ENCODE measurements around the gene METTL16.

Gene METTL16

DNA sequence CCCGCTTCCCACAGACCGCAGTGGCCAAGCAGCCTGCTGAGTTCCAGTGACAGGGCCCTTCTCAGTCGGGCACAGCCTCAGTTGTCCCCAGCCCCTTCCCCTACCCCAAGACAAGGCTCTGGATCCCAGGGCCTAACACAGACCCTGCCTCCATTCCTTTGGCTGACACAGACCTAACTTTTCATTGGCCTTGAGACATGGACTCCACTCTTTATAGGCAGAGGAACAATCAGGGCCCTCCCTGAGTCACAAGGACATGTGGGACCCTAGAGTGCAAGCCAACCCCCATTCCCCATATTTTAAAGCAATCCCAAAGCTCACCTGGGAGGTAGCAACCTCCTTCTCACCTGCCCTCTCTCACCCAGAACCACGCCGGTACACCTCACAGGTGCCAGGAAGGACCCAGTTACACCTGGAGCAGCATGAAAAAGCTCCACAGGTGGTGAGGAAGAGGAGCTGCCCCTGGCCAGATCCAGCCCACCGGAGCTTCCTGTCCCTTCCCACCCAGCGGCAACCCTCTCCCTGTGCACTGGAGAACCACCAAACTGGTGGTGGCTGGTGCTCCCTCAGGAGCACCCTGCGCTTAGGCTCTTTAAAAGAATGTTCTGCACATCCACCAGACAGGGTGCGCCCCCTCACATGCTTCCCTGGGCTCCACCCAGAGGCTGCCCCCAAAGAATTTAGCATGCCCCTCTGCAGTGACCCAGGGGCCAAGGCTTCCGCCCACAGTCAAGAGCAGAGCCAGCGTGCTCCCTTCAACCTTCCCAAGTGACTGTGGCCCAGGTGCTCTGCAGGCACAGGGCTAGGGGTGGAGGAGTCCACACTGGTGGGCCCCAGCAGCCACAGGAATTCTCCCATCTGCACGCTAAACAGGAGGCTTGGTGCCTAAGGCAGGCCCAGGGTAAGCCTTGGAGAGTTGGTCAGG lies 114.2 kb downstream of the METTL16 start:
- DNase-seq (ENCODE audit: low read depth in 3 of 3, low spot score in 1 of 3), result no peak

DNA sequence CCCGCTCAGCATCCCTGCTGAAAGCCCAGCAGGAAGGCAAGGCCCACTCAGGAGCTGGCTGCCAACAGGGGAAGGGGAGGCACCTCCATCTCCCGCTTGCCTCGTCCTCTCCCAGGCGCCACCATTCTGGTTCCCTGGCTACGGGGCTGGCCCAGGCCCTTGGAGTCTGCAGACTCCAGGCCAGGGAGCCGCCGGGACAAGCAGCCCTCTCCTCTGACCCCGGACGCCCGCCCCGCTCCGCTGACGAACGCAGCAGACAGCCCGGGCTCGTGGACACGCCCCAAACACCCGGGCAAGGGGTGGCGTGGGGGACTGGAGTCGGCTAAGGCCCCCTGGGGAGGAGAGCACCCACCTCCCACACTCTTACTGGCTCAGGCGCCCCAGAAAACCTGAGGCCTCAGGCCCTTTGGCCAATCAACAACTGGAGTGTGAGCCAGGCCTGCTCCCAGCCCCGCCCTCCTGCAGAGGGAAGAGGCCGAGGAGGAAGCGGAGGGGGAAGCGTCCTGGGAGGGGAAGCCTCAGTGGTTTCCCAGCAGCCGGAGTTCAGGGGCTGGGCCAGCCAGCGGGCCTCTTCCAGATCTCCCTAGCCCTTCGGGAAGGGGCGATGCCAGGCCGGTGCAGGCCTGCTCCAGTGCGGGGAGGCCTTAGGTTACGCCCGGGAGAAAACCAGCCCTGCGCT lies 115.0 kb downstream of the METTL16 start:
- DNase-seq (ENCODE audit: low read depth in 3 of 3, low spot score in 1 of 3), result no peak

DNA sequence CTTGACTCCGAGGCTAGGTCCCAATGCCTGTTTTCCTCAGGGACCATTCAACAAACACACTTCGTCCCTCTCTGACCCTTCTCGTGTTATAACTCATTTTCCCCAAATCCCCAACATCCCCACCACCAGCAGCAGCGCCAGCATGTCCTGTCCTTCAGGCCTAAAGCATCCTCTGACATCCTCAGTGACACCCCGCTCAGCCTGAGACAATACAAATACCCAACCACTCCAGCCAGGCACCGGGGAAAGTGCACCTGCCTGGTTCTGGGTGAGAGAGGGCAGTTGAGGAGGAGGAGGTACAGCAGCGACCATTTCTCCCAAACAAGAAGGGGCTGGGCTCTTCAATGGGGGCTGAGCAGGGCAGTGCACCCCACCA lies 115.5 kb downstream of the METTL16 start:
- no peak for DNase-seq (ENCODE audit: low read depth in 3 of 3, low spot score in 1 of 3)

DNA sequence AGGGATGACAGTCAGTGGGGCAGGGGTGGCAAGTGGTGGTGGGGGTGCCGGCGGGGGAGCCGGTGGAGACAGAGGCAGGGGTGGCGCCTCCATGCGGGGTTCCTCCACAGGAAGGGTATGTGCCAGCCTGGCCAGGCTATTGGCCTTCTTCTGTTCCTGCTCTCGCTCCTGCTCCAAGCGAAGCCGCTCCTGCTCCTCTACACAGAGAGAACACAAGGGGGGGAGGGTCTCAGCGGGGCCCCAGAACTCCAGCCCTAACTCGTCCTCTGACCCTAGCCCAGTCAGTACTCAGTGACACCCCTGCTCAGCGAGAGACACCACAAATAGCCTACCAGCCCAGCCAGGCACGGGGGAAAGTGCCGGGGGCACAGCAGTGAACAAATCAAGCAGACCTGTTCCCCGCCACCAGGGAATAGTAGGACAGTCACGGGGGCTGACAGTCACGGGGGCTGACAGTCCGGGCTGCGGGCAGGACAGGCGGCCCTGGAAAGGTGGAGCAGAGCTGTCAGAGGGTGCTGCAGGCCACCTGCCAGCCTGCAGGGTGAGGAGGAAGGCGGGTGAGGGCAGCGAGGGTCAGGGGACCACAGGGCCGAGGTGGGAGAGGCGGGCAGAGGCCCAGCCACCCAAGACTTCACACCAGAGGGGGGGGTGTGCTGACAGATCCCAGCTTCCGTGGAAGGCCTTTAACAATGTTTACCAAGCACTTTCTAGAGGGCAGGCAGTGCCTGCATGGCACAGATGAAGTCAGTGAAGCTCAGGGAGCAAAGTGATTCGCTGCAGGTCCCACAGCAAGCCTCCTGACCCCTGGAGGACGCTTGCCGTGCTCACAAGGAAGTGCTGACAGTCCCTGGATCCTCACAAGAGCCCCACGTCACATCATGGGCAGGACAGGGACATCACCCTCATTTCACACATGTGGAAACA lies 116.2 kb downstream of the METTL16 start:
- DNase-seq (ENCODE audit: low read depth in 3 of 3, low spot score in 1 of 3), result no peak

DNA sequence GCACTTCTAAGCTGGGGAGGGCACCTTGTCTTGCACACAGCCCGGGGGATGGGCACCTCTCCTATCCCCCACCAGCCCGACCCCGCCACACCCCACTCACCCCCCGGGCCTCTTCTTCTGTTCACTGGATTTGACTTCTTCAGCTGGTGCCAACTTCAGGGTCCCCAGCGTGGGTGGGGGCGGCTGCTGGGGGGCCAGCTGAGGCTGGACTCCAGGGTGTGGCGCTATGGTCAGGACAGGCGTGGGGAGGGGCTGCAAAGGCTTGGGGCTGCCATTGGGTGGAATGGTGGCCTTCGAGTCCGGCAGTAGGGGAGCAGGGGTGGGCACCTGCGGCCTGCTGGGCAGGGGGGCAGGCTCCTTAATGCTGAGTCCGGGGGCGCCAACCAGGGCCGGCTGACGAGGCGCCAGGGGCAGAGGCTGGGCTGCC lies 116.9 kb downstream of the METTL16 start:
- DNase-seq (ENCODE audit: low read depth in 3 of 3, low spot score in 1 of 3), result no peak

DNA sequence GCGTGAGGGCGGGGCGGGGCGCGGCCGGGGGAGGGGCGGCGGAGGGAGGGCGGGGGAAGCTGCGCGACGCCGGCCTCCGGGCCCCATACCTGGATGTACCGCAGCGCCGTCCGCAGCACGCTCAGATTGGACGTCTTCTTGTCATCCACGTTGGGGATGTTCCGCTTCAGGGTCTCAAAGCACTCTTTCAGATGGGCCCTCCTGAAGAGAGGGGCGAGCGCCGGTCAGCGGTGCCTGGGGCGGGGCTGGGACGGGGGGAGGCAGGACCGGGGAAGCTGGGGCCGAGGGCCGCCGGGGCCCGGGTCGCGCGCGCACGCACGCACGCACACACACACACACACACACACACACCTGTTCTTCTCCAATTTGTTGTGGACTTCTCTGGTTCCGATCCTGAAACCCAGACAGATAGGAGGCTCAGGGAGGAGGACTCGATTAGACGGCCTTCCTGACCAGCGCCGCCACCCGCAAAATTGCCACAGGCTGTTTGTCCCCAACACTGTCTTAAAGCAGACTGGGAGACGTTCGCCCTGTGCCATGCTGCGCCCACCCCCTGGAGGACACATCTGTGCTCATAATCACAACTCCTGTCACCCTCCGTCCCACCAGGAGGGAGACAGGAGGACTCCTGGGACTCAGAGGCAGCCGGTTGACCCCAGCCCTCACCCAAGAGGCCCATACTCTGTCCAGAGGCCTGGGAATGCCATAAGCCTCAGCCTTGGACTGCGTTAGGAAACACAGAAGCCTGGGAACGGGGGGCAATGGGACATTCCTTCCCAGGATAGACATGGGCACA lies 117.5 kb downstream of the METTL16 start:
- DNase-seq (ENCODE audit: low read depth in 3 of 3, low spot score in 1 of 3), result no peak

DNA sequence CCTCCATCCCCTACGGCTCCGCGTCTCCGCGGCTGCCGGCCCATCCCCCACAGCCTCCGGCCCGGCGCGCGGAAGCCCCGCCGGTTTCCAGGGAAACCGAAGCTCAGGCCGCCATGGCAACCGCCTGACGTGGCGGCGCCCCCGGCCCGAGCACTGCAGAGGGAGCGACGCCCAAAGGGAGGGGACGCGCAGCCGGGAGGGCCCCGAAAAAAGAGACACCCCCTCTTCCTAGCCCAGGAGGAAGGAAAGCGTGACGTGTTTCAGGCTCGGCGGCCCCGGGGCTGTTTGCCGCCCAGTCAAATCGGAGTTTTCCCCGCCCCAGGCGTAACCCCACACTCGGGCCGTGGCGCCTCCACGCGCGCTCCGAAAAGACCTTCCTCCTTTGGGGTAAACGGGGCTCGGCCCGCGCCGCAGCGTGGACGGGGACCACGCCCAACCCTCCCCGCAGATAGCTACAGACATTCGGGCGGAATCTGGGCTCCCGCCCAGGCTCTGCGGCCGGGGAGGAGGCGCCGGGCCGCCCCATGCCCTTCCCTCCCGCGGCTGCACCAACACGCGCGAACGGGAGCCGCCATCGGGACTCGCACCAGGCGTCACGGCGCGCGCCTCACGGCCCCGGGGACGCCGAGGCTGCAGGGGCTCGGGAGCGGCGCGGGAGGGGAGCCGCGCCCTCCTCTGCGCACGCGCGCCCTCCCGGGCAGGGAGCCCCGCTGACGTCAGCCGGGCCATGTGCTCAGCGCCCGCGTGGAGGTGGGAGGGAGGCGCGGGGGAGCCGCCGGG lies 118.3 kb downstream of the METTL16 start:
- DNase-seq (ENCODE audit: low read depth in 3 of 3, low spot score in 1 of 3), result peak; percentile 78 to 86 (median 83)

DNA sequence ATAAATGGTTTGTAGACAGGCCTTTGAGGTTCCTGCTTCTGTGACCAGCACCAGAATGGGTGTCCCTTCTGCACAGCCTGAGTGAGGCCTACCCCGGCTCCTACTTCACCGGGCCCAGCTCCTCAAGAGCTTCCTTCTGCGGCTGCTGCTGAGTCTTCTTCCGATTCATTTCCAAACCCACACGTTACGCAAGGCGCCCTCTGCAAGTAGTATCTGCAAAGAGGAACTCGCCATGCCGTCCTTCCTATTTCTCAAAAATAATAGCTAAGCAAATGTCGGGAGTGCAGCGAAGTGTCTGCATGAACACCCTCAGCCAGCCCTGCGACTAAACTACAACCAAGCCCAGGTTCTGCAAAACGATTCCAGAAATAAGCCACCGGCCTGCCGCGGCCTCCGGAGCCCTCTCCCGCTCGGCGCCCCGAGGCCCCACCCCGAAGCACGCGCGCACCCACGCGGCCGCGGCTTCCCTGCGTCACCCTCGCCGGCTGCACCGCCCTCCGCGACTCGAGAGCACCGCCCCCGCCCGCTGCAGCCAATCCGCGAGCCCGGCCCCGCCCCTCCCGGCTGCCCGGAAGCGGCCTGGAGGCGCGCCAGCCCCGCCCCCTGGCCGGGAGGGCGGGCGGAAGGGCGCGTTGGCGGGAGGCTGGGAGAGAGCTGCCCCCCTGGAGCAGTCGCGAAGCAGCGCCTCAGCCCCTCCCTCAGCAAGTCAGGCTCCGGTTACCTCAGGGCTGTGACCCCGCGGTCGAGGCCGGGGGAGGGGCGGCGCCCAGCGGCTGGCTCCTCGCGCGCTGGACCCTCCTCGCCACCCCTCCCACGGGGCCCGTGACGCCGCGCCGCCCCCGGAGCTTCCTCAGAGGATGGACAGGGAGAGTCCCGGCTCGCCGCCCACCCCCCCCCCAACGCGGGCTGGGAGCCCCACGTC lies 119.2 kb downstream of the METTL16 start:
- peak; percentile 92 to 98 (median 97) for DNase-seq (ENCODE audit: low read depth in 3 of 3, low spot score in 1 of 3)

DNA sequence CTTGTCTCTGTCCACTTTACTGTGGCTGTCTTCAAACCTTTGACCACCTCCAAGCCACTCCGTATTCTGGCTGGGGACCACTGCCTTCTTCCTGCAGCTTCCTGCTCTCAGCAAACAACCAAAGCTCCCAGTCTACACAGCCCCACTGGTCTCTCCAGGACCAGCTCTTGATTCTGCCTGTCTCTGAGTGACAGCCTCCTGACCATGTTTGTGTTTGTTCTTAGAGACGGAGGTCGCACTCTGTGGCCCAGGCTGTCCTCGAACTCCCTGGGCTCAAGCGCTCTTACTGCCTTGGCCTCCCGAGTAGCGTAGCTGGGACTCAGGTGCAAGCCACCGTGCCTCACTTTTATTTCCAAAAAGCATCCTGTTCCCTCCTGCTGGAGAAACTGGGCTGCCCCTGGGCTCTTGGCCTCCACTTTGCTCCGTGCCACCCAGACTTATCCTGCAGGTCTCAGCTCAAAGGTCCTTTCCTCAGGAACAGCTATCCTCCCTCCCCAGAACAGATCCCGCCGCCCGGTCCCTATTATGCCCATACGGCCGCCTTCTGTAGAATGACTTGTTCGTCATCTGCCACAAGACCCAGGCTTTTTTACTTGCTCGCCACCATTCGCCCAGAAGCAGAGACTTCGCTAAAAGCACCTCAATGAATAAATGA lies 120.0 kb downstream of the METTL16 start:
- no peak for DNase-seq (ENCODE audit: low read depth in 3 of 3, low spot score in 1 of 3)

DNA sequence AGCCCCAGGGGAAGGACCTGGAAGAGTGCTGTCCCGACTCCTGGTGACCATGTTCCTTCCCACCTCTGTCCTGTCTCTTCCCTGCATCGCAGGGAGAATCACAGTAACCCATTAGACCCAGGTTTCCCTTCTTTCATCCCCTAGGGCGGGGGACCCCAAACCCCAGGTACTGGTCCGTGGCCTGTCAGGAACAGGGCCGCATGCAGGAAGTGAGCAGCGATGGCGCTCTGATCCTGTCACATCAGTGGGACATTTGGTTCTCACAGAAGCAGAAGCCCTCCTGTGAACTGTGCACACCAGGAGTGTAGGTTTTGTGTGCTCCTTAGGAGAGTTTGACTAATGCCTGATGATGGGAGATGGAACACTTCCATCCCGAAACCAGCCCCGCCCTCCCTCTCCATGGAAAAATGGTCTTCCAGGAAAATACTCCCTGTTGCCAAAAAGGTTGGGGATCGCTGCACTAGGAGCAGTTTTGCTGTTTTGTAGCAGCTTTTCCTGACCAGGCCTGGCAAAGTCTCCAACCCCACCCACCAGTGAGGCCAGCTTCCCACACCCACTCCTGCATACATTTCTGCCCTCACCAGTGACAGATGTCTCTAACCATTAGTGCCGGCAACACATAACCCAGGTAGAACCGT lies 121.4 kb downstream of the METTL16 start:
- no peak for DNase-seq (ENCODE audit: low read depth in 3 of 3, low spot score in 1 of 3)

DNA sequence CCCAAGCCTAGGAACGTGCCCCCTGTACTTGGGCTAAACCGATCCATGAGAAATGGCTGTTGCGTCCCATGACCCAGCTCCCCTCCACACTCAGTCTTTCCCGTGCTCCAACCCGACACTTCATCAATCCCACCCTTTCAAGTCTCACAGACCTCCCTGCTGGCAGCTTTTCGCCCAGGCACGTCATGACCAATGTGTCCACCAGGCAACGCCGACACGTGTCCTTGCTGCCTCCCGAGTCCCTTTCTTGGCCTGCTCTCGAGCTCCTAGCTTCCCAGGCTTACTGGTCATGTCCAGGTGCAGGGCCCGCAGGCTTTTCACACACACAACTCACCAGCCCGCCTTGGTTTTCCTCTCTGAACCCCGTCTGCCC lies 123.0 kb downstream of the METTL16 start:
- no peak for DNase-seq (ENCODE audit: low read depth in 3 of 3, low spot score in 1 of 3)

DNA sequence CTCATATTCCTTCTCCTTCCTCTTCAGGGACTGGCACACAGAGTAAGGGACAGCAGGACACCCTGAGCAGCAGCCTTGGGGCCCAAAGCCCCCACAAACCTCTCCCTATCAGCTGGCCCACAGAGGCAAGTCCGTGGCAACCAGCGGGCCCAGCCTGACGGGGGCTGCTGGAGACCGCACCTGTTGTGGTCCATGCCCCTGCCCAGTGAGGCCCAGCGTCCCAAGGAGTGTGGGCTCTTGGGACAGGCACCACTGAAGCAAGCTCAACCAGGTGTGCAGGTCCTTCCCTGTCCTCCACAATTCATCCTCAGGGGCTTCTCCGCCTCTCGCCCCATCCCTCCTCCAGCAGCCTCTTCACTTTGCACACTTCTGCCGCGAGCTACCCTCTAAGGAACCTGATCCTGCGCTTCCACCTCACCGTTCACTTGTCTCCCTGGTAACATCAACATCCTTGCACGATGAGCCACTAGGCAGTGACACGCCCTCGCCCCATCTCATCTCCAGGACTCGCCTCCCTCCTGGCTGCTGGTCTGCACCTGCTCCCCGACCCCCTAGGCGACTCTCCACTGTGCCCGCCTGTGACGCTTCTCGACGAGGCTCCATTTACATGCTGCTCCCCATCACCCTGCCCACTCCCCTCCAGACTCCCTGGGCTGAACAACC lies 123.5 kb downstream of the METTL16 start:
- DNase-seq (ENCODE audit: low read depth in 3 of 3, low spot score in 1 of 3), result no peak

DNA sequence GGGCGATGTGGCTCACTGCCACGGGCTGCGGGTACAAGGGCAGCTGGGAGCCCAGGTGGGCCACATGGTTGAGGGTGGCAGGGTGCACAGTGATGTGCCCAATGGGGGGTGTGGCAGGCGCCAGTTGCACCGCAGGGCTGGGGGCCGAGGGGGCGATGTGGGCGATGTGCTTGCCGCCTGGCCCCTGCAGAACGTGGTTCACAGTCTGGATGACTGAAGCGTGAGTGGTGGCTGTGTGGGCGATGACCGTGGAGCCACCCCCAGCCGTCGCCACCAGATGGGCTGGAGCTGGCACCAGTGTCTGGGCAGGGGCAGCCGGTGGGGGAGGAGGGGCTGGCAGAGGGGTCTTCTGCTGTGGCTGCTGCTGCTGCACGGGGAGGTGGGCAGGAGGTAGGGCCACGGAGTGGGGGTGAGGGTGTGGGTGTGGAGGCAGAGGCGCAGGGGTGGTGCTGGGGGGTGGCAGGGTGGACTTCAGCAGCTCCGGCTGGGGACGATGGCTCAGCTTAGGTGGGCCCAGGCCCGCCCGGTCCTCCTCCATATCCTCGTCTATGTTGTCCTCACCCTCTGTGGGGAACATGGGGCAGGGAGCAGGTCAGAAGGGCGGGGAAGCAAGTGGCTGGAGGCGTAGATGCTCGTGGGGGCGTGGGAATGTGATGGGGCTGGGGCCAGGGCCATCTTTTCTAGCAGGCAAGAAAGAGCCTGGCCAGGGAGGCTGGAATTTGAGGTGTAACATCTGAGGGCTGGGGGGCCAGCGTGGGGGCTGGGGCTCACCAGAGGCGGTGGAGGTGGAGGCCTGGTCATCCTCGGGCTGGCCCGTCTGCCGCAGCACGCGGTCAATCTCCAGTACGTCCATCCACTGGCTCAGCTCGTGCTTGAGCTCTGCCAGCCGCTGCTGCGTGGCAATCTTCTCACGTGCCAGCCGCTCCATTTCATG lies 124.3 kb downstream of the METTL16 start:
- DNase-seq (ENCODE audit: low read depth in 3 of 3, low spot score in 1 of 3), result no peak

DNA sequence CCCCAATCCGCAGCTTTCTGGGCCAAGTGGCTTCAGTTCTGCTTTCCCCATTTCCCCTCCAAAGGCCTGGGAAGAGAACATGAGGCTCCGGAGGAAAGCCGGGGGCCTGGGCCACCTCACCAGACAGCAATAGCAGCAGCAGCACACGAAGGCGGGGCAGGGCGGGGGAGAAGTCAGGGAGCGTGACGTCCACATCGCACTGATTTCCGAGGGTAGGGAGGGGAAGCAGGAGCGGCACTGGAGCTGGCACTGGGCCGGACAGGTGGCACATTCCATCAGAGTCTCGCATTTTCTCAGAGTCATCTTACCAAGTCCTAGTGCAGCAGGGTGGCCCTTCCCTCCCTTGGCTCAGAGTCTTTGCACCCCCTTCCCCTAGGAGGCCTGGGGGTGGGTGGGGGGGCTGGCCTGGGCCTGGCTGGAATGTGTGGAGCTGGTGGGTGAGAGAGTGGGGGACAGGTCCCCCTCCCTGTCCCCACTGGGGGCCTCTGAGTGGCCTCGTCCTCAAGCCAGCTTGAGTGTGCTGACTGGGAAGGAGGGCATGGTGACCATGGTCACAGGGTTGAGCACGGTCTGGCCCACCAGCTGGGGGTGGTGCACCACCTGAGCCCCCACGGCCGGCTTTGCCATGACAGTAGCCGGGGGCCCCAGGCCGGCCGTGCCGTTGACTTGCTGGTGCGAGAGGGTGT lies 125.1 kb downstream of the METTL16 start:
- DNase-seq (ENCODE audit: low read depth in 3 of 3, low spot score in 1 of 3), result no peak

Data from stimulated activated CD4-positive, alpha-beta T cell treated with anti-CD3 and anti-CD28 coated beads, TNF-alpha, amount 100 ng/mL, for 1 hour (primary cell).